ENCODE measurements around the gene CRB2.

Gene CRB2

DNA sequence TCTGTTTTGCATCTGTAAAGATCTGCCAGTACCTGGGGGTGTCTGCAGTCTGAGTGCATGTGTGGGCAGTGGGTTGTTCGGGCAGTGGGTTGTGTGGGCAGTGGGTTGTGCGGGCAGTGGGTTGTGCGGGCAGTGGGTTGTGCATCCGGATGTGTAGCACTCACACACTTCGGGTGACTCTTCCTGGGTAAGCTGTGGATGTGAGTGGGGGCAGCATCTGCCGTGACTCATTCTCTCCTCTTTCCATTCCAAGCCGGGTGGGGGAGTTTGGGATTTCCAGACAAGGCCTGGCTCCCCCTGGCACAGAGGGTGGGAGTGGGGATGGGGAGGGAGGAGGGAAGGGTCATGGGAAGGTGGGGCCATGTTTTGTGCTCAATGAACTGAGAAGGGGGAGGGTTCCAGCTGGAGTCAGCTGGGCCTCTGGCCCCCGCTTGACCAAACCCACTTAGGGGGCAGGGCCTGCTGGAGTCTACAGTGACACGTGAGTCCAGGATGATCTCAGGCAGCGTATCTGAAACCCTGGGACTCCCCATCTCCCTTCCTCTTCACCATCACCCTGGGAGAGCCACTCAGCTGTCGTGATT is 8.3 kb downstream of the CRB2 start:
- DNase-seq (ENCODE audit: low read depth in 2 of 2) = no peak

- DNase-seq (ENCODE audit: low read depth in 2 of 2) = no peak
These were observed 9.4 kb downstream of the CRB2 start for GRCh38 chr9:123365287-123365880.

- DNase-seq (ENCODE audit: low read depth in 2 of 2) = no peak
These were observed 10.0 kb downstream of the CRB2 start for GRCh38 chr9:123365881-123366528.

DNA sequence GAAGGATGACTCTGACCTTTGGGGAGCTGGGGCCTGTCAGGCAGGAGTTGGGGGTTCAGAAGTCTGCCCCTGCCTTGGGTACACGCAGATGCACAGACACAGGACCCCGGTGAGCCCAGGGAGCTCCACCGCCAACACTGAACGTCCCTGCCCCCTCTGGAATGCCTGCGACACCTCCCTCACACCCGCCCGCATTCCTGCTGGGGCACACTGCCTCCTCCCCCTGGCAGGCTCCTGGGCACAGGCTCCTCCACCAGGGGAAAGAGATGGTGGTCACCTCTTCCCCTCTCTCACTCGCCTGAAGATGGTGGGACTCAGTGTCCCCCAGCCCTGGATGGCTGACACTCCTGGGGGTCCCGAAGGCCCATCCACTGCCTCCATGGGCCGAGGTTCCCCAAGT is 12.0 kb downstream of the CRB2 start:
- no peak for DNase-seq (ENCODE audit: low read depth in 2 of 2)

- no peak for DNase-seq (ENCODE audit: low read depth in 2 of 2)
These were observed 12.6 kb downstream of the CRB2 start for GRCh38 chr9:123368536-123369153.

GRCh38 chr9:123369296-123369695 is 13.3 kb downstream of the CRB2 start:
- DNase-seq (ENCODE audit: low read depth in 2 of 2) = no peak

- DNase-seq (ENCODE audit: low read depth in 2 of 2) = no peak
These were observed 14.1 kb downstream of the CRB2 start for GRCh38 chr9:123370108-123370507.

DNA sequence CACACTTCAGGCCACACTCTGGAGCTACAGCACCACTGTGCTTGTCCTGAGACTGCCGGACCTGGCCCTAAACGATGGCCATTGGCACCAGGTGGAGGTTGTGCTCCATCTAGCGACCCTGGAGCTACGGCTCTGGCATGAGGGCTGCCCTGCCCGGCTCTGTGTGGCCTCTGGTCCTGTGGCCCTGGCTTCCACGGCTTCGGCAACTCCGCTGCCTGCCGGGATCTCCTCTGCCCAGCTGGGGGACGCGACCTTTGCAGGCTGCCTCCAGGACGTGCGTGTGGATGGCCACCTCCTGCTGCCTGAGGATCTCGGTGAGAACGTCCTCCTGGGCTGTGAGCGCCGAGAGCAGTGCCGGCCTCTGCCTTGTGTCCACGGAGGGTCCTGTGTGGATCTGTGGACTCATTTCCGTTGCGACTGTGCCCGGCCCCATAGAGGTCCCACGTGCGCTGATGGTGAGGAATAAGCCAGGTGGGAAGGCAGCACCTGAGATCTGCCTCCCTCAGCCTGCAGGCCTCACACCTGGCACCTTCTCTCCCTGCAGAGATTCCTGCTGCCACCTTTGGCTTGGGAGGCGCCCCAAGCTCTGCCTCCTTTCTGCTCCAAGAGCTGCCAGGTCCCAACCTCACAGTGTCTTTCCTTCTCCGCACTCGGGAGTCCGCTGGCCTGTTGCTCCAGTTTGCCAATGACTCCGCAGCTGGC is 14.7 kb downstream of the CRB2 start:
- DNase-seq (ENCODE audit: low read depth in 2 of 2) = no peak

DNA sequence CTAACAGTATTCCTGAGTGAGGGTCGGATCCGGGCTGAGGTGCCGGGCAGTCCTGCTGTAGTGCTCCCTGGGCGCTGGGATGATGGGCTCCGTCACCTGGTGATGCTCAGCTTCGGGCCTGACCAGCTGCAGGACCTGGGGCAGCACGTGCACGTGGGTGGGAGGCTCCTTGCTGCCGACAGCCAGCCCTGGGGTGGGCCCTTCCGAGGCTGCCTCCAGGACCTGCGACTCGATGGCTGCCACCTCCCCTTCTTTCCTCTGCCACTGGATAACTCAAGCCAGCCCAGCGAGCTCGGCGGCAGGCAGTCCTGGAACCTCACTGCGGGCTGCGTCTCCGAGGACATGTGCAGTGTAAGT is 15.2 kb downstream of the CRB2 start:
- no peak for DNase-seq (ENCODE audit: low read depth in 2 of 2)

- no peak for DNase-seq (ENCODE audit: low read depth in 2 of 2)
These were observed 16.0 kb downstream of the CRB2 start for GRCh38 chr9:123371805-123372590.

- no peak for DNase-seq (ENCODE audit: low read depth in 2 of 2)
These were observed 16.9 kb downstream of the CRB2 start for GRCh38 chr9:123372766-123373446.

DNA sequence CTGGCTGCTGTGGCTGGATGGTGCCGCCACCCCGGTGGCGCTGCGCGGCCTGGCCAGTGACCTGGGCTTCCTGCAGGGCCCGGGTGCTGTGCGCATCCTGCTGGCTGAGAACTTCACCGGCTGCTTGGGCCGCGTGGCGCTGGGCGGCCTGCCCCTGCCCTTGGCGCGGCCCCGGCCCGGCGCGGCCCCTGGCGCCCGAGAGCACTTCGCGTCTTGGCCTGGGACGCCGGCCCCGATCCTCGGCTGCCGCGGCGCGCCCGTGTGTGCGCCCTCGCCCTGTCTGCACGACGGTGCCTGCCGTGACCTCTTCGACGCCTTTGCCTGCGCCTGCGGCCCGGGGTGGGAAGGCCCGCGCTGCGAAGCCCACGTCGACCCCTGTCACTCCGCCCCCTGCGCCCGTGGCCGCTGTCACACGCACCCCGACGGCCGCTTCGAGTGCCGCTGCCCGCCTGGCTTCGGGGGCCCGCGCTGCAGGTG is 17.5 kb downstream of the CRB2 start:
- DNase-seq (ENCODE audit: low read depth in 2 of 2) = no peak

DNA sequence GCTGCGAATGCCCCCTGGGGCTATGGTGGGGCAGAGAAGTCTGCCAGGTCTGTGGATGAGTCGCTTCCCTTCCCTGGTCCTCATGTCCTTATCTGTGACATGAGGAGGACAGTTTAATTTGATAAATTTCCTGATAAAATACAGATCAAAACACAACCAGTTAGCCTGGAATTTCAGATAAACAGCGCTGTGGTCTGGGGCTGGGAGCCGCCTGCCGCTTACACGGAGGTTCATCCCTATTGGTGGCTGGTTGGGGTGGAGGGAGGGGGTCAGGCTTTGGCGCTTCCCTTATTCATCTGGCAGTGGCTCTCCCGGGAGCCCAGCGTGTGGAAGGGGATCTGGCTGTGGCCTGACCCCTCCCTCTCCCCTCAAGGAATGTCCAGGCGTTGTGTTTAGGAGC is 17.9 kb downstream of the CRB2 start:
- no peak for DNase-seq (ENCODE audit: low read depth in 2 of 2)

- DNase-seq (ENCODE audit: low read depth in 2 of 2) = no peak
These were observed 19.6 kb downstream of the CRB2 start for GRCh38 chr9:123375469-123376132.

DNA sequence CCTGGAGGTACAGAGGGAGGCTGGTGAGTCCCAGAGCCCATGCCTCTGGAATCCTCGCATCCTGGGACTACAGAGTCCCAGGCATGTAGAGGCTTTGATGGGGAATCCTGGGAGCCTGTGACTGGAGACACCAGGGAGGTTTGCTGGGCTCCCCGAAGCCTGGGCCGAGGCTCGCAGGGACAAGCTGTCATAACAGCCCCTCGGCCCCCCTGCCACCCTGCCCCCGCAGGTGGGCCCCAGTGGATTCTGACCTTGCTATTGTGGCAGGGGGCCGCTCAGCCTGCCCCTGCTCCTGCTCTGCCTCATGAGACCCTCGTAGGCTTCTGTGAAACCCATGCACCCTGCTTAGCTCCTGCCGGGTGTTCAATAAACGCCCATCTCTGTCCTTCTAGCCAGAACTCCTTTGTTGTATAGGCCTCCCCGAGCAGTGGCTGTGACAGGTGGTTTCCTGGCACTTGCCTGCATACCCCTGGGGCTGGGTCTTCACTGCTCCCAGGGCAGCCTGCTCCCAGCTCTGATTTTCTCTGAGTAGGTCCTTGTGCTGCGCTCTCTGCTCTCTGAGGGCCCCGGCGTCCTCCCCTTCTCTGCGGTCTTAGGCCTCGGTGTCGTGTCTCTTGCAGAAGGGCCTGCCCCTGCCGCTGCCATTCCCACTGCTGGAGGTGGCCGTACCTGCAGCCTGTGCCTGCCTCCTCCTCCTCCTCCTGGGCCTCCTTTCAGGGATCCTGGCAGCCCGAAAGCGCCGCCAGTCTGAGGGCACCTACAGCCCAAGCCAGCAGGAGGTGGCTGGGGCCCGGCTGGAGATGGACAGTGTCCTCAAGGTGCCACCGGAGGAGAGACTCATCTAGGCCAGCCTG is 20.4 kb downstream of the CRB2 start:
- no peak for DNase-seq (ENCODE audit: low read depth in 2 of 2)

DNA sequence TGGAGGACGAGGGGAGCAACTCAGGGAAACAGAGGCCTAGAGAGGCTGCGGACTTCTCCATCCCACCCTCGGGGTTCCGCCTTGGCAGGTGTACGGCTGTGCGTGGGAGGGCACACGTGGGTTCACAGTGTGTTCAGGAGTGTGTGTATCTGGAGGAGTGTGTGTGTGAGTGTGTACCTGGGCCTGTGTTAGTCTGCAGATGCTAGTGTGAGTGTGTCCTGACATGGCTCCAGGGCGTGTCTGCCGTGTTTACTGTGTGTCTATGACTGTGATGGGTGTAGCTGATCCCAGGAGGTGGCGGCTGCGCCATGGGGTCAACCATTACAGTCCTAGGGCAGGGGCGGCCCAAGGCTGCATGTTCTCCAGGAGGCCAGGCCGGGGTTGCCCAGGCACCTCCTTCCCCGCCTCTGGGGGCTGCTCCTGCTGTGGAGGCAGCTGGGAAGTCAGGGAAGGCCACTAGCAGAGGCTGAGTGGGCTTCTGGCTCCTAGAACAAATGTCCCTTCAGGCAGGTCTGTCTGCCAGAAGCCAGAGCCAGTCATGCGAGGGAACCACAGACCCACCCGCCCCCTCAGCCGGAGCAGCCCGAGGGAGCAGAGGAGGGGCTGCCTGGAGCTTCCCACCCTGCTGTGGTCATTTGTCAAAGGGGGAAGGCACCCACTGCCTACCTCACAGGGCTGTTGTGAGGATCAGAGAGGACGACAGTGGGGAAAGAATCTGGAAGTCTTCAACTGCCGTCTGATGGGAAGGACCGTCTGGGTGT is 21.4 kb downstream of the CRB2 start:
- DNase-seq (ENCODE audit: low read depth in 2 of 2) = no peak

- no peak for DNase-seq (ENCODE audit: low read depth in 2 of 2)
These were observed 22.0 kb downstream of the CRB2 start for GRCh38 chr9:123378025-123378424.

GRCh38 chr9:123378956-123379660 is 23.1 kb downstream of the CRB2 start:
- no peak for DNase-seq (ENCODE audit: low read depth in 2 of 2)

Data from stimulated activated CD4-positive, alpha-beta T cell treated with anti-CD3 and anti-CD28 coated beads, Interleukin-12 subunit alpha, Interleukin-12 subunit beta, amount 100 ng/mL, for 24 hours (primary cell).